ENCODE data around the gene SLC9A3.

SLC9A3 gene

DNA sequence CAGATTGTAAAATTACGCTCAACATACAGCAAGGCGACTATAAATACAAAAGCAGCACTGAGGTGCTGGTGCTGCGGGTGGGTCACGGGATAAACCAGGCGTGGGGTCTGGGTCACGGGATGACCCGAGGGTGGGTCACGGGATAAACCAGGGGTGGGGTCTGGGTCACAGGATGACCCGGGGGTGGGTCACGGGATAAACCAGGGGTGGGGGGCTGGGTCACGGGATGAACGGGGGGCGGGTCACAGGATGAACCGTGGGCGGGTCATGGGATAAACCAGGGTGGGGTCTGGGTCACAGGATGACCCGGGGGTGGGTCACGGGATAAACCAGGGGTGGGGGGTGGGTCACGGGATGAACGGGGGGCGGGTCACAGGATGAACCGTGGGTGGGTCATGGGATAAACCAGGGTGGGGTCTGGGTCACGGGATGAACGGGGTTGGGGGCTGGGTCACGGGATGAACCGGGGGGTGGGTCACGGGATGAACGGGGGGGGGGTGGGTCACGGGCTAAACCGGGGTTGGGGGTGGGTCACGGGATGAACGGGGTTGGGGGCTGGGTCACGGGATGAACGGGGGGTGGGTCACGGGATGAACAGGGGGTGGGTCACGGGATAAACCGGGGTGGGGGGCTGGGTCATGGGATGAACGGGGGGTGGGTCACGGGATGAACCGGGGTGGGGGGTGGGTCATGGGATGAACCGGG is 30.2 kb upstream of the SLC9A3 start:
- DNase-seq: no peak

DNA sequence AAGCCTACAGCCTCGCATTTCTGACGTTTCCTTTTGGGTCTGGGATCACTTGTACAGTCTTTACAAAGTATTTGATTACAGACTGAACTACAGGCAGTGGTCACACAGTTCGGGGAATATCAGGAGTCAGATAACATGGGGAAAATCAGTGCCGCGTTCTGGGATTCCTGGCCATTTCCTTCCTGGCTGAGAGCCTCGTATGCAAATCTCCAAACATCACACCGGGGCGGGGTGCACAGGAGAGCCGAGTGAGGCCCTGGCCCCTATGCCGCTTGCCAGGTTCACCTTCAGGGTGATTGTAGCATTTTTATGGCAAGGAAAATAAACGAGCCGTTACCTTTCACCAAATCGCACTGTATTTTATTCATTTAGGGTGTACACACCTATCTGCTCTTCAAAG is 29.6 kb upstream of the SLC9A3 start:
- no peak for DNase-seq

DNA sequence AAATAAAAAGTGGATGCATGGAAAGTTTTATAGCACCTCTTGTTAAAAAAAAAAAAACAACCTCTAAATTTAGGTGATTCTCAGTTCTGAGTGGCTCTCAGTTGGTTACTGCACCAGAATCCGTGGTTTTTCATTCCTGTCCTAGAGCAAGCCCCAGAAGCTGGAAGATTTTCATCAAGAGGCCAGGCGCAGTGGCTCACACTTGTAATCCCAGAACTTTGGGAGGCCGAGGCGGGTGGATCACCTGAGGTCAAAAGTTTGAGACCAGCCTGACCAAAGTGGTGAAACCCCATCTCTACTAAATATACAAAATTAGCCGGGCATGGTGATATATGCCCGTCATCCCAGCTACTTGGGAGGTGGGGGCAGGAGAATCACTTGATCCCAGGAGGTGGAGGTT is 27.2 kb upstream of the SLC9A3 start:
- no peak for DNase-seq

DNA sequence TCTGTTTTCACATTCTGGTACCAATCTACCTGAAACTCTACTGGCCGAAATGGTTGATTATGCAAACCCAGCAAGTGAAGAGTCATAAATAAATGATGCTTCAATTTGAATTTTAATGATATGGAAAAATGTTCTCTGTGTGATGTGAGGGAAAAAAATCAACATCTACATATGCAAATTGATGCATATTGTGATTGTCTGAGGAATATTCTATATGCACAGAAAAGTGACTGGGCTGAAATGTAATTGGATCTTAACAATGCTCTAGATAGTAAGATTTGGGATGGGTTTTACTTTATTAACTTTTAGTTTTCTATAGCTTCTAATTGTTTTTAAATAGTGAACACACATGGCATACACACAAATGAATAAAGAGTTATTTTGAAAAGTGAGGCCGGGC is 25.0 kb upstream of the SLC9A3 start:
- no peak for DNase-seq

DNA sequence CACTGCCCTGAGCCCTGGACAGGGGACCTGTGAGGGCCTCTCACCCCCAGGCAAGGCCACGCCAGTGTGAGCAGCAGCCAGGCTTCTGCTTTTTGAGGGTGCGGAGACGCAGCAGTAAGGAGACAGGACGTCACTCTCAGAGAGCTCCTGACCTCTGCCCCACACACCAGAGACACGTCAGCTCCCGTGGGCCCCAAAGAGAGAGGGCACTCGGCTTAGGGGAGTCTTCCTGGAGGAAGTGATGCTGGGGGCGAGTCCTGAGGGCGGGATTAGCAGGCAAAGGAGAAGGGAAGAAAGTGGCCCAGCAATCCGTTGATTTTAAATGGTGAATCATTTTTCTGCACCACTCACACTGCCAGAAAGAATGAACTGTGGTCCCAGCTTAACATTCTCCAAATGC is 24.0 kb upstream of the SLC9A3 start:
- DNase-seq: no peak

DNA sequence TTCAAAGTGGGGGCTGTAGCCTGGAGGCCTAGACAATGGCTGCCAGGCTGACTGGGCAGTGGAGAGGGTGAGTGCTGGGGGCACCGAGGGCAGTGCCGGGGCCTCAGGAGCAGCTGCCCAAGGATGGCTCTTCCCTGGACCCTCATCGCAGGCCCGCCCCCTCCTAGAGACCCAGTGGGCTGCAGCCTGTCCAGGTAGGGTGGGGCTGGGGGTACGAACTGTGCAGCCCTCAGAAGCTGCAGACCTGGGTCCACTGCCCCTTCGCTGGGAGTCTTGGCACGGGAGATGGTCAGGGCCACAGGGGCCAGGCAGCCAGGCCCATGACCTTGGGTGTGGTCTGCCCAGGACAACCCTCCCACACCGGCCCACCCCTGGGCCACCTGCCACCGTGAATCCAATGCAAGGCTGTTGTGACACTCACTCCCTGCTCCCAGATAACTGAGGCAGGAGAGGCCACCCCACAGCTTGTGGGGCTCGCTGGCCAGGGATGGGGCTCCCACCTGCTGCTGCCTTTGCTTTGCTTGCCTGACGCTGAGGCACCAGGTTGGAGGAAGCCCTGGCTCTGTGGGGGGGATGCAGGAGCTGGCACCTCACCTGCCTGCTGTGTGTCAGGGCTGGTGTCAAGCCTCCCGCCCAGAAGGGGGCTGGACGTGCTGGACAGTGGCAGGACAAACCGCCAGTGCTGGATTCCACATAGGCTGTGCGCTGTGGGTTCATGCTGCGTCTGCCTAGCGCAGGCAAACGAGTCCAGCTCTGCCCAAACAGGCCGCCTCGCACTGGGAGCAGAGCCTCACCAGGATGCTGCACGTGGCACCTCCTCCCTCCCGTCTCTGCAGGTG is 23.1 kb upstream of the SLC9A3 start:
- no peak for DNase-seq

DNA sequence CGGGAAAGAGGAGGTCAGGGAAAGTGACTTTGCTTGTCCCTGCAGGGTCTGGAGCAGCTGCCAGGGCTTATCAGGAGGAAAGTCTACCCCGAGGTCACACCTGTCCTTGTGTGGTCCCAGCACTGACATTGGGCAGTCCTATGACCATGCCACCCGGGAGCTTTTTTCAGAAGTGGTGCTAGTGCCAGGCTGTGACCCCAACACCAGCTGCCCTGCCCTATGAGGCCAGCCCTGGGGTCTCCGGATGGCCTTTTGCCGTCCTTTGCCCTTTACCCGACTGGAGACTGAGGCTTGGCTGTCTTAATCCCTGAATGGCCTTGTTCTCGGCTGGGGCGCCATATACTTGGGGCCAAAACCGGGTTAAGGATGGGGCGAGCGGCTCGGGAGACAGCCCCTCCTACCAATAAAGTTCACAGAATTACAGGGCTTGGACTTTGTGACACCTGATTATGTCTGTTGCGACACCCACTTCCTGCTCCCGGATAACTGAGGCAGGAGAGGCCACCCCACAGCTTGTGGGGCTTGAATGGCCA is 22.2 kb upstream of the SLC9A3 start:
- DNase-seq: no peak

DNA sequence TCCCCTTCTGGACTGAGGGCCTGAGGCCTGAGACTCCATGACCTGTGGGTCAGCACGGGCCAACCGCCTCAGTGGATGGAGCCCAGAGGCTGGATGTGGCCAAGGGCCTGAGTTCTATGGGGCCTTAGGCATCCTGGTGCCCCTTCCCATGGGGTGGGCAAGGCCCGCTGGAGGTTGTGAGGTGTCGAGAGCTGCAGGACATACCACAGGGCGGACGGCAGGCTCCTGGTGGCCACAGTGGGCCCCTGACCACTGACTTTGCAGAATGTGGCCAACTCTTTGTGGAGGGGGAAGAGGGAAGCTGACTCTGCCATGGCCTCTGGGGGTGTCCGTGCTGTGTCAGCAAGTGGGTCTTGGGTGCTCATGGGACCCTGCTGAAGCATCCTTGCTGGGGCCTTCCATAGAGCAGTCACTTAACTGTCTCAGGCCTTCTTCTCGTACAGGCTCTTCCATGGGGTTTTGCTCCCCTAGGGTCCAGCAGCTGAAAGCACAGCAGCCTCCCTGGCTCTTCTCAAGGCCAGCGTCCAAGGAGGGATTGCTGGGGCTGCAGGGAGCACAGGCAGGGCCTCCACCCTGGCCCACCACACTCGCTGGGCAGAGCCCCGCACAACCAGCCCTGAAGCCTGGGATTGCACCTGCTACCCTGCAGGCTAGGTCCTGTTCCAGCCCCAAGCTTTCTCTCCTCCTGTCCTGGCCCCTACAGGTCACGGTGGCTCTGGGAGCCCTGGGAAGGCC is 21.6 kb upstream of the SLC9A3 start:
- no peak for DNase-seq

DNA sequence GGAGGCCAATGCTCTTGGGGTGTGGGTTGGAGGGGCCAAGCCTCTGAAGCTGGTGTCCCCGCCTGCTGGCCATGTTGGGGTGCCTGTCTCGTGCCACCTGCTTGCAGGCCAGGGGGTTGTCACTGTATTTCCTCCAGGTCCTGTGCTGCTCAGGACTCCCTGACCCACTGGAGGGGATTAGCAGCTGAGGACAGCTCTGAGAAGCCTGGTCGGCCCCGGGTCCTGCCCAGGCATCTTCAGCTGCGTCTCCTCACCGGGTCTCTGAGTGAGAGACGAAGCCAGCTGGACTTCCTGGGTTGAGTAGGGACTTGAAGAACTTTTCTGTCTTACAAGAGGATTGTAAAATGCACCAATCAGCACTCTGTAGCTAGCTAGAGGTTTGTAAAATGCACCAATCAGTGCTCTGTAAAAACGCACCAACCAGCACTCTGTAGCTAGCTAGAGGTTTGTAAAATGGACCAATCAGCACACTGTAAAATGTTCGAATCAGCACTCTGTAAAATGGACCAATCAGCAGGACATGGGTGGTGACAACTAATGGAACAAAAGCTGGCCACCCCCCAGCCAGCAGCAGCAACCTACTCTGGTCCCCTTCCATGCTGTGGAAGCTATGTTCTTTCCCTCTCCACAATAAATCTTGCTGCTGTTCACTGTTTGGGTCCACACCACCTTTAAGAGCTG is 20.6 kb upstream of the SLC9A3 start:
- no peak for DNase-seq

DNA sequence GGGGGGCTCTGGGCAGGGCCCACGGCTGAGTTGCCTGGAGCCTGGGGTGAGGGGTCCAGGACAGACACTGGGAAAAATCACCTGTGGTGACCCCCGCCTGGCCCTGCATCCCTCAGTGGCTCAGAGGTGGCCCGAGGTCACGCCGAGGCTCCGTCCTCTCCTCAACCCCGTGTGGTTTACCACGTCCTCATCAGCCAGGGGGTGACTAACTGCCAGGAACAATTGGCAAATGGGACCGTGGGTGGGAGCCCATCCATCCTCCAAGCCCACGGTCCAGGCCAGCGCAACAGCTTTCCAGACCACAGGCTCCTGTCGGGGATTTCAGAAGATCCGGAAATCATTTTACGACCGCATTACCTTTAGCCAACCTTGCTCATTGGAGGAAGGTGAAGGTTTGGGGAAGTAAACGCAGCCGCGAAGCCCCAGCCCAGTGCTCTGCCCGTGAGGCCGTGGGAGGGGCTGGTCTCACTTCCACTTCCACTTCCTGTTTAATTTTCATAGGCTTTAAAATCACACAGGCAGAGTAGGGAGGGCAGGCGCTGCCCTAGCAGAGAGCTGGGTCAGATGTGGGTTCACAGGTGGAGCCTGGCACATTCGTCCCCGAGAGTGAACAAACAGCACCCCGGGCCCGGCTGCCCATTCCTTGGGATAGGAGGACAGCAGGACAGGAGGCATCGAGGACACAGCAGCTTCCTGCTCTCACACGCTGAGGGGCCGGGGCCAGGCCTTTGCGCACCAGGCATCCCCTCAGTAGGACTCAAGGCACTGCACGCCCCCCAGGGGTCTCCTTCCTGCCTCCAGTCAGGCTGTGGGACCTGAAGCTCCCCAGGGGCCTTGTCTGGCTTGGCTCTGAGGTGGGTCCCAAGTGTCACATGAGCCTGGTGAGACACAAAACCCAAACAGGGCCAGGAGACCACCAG is 19.8 kb upstream of the SLC9A3 start:
- no peak for DNase-seq

DNA sequence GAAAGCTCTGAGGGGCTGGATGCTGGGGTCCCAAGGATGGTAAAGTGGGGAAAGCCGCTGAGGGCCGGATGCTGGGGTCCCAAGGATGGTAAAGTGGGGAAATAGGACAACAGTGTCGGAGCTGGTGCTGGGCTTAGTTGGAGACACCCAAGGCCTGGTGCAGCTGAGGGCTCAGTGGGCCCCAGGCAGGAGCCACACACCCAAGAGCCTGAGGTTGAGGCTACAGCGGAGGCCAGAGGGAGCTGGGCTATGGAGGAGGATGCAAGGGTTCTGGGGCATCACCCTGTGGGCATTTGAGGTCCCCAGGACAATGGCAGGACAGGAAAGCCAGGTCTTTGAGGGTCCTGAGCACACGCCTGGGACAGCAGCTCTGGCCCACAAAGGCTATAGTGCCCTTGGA is 19.1 kb upstream of the SLC9A3 start:
- DNase-seq: no peak

DNA sequence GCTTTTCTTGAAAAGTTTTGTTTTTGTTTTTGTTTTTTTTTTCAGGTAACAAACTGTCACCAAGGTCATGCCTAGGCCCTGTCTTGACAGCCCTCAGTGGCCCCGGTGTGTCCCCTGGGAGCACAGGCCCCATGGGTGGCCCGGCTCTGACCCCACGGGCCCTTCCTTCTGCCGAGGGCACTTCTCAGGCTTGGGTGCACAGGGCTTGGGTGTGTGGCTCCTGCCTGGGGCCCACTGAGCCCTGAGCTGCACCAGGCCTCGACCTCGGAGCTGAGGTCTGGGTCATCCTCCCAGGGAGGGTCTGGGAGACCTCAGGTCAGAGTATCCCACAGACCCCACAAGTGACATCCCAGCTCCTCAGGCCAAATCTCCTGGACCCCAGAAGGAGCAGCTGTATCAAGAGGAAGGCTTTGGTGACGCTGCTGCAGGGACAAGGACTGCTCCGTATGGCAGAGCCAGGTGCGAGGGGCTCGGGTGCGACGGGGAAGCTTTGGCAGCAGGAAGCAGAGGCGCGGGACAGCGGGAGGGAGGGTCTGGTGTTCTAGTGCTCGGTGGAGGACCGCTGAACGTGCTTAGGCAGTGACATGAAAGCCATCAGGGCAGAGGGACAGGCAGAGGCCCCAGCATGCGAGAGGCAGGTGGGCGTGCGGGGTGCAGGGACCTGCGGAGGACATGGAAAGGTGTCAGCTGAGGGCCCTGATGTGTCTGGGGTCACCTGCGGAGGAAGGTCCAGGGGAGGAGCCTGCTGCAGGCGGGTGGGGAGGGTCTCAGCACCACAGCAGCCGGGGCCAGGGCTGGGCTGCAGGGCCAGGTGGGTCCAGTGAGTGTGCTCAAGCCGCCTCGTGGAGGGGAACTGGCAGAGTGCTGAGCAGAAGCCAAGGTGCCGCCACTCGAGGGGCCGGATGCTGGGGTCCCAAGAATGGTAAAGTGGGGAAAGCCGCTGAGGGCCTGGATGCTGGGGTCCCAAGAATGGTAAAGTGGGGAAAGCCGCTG is 18.4 kb upstream of the SLC9A3 start:
- DNase-seq: no peak

DNA sequence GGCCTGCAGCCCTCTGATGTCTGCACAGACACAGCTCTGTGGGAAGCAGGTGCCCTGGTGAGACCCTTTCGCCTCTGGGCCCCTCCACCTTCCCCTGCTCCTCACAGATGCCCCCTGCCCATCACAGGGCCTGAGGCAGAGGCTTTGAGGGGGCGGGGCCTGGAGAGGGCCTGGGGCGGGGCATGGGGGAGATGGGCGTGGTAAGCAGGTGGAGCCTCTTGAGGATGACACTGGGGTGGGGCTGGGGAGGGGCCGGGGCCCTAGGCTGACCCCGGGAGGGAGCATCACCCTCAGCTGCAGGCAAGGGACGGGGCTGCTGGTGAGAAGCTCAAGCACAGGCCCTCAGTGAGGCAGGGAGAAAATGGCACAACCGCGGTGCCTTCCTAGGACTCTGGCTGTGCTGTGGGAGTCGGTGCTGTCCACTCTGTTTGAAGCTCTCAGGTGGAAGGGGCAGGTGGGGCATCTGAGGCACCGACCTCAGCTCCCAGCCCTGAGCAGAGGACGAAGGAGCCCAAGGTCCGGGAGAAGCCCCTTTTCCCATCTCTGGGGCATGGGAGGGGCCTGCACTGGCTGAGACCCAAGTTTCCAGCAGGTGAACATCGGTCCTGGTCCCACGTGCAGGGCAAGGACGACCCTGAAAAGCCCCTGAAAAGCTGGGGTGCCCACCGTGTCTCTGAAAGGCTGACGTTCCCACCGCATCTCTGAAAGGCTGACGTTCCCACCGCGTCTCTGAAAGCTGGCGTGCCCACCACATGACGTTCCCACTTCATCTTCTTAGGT is 17.5 kb upstream of the SLC9A3 start:
- DNase-seq: no peak

DNA sequence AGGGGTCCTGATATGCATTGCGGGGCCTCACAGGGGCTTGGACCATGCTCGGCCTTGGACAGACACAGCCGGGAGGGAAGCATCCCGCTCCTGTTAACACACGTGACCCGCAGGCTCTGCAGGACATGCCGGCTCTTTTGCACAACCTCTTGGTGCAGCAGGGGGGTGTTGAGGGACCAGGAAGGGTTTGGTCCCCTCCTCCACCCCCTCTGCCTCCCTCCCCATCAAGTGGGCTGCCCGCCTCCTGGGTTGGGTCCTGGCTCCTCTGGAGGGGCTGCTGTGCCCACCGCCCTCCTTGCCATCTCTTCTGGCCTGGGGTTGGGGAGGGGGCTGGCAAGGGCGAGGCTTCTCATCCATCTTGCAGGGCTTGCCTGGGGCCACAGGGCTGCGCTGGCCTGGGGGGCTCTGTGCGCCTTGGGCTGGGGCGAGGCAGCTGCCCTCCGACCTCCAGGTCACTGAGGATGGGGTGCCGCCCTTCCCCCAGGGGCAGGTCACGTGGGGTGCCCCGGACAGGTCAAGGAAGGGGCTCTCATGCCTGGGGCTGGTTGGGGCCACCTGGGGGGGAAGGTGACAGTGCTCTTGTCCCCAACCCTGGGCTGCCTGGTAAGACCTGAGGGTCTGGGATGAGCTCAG is 16.8 kb upstream of the SLC9A3 start:
- DNase-seq: no peak

DNA sequence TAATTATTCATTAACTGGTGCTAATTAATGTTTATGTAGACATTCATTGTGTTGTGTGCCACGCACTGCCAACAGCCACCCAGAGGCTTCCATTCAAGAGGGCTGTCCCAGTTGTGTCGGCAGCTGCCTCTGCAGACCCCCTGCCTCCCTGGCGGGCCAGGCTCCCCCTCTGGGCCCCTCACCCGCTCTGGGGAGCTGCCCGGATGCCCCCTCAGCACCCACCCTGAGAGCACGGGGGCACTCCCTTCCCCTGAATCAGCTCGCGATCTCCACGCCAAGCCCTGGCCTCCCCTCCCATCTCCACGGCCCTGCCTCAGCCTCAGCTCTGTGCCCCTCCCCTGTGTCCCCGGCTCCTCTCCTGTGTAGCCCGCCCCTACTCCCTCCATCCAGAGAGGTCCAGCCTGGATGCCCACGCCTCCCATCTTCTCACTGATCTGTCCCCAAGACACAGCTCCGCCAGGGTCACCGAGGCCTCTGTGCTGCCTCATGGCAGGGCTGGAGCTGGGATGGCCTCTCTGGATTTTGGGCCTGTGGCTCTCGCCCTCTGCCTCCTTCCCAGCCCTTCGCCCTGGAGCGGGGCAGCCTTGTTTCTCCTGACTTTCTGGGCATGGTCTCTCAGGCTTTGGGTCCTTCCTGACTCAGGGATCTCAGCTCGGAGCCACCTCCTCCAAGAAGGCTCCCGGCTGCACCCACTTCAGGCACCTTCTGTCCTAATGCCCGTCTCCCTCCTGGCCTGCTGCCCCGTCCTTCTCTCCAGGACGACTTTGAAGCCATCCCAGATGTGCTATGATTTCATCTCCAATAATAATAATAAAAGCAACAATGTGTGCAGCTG is 16.0 kb upstream of the SLC9A3 start:
- no peak for DNase-seq

DNA sequence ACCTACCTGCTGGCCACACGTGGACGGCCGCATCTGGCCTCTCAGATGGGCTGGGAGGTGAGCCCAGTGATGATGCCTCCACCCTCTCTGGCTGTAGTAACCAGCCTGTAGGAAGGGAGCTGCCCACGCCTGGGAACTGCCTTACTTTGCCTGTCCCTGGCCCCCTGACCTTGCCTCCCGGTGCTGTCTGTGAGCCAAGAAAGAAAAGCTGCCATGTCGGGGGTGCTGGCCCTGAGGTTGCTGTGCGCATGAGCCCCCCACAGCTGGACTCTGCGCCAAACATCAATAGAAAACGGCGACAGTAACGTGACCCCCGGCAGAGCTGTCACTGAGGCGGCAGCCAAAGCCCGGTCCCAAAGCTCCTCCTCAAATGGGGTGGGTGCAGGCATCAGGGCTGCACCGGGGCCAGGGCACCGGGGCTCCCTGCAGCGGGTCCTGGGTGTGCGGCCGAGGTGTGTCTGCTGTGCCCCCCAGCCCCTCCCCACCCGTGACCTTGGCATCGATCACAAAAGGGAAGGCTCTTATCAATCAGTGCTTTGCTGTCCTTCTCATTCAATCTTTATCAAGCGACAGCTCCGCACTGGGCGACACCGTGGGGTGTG is 15.3 kb upstream of the SLC9A3 start:
- DNase-seq: no peak

DNA sequence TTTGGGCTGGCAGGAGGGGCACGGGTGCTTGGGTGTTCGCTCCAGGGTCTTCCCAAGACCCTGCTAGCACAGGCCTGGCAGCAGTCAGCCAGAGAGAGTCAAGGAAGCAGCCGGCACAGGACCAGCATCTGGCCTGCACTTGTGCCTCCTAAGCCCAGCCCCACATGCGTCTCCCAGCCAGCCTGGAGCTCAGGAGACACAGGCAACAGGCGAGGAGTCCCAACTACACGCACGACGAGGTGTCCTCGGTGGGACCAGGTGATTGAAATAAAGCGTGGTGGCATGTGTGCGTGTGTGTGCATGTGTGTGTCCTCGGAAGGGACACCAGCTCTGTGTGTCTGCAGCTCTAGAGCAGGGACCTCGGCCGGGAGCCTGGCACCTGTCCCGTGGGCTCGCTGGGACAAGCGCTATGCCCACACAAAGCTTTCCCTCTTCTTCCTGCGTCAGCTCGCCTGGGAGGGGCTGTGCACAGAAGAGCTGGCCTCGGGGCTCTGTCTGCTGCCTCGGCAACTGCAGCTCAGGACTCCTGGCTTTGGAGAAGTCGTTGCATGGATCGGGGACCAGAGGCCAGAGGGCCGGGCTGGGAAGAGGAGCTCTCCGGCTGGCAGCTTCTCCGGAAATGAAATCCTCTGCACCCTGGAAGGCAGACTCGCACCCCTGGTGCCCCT is 14.7 kb upstream of the SLC9A3 start:
- no peak for DNase-seq

Measured in NCI-H510A (cell line).